Muscle of arm (tissue), 14 donors: ENCODE data around the gene PIGZ. TPM values are rescaled to one million over a fixed set of nuclear protein-coding genes. Genes with fewer than 3 reads are reported as not detected.
A peak's percentile ranks its signal among the peaks of the same experiment; 100 is the strongest.

ENCODE experiments used
- DNase-seq: peaks from one replicate; pipeline ENCODE4 v3.0.0-alpha.2; 2013
- long read RNA-seq, 11 donors: transcript quantifications; one replicate each; lab custom pipeline, GENCODE V29; 2026
- polyA plus RNA-seq, 12 donors: library from polyadenylated mRNA; unstranded; fragments of 120-200 nt; gene quantifications; one replicate each; pipeline ENCODE4 v1.2.1, GENCODE V29; 2013; ENCODE audit not compliant: insufficient read length in 12 of 12

The PIGZ gene
- polyA plus RNA-seq = 1 to 10 TPM in 9 of 12 donors, under 1 TPM in 2, not detected in 1; 0.63 to 8.6 (median 1.5) TPM
- long read RNA-seq, donor 1, transcript PIGZ-201 (2 exons, 868 nt) = major isoform, 16 of 20 reads
- long read RNA-seq, donor 1, partial matches to known transcripts = 0 of 20 reads
- long read RNA-seq, donor 1, other reads (novel, unspliced or antisense) = 0 of 20 reads
- long read RNA-seq, donor 2 = 0 reads
- long read RNA-seq, donor 3 = 0 reads
- long read RNA-seq, donor 4 = 0 reads
- long read RNA-seq, donor 5, partial matches to known transcripts = 0 of 1 reads
- long read RNA-seq, donor 5, other reads (novel, unspliced or antisense) = 0 of 1 reads
- long read RNA-seq, donor 6 = 0 reads
- long read RNA-seq, donor 7 = 0 reads
- long read RNA-seq, donor 8 = 0 reads
- long read RNA-seq, donor 9, partial matches to known transcripts = 0 of 1 reads
- long read RNA-seq, donor 9, other reads (novel, unspliced or antisense) = 0 of 1 reads
- long read RNA-seq, donor 10 = 0 reads
- long read RNA-seq, donor 11 = 0 reads

- no peak for DNase-seq
These were observed at the start of gene PIGZ for GRCh38 chr3:196968233-196969133. Gene PIGZ, minus strand, starts transcription at chr3:196968833. Its CDS starts 16,802 bp downstream, at chr3:196952031.

GRCh38 chr3:197017003-197017402 lies 48.4 kb upstream of the PIGZ start:
- DNase-seq = no peak

- DNase-seq = no peak
These were observed 47.4 kb upstream of the PIGZ start for GRCh38 chr3:197015790-197016736.

GRCh38 chr3:197014942-197015575 lies 46.4 kb upstream of the PIGZ start:
- no peak for DNase-seq

- DNase-seq = no peak
These were observed 45.4 kb upstream of the PIGZ start for GRCh38 chr3:197014024-197014423.

- DNase-seq = no peak
These were observed 43.9 kb upstream of the PIGZ start for GRCh38 chr3:197012540-197012883.

GRCh38 chr3:197011780-197012539 lies 43.3 kb upstream of the PIGZ start:
- no peak for DNase-seq

GRCh38 chr3:197010556-197011351 lies 42.1 kb upstream of the PIGZ start:
- DNase-seq = no peak

- no peak for DNase-seq
These were observed 40.9 kb upstream of the PIGZ start for GRCh38 chr3:197009532-197010019.

GRCh38 chr3:197008436-197009209 lies 40.0 kb upstream of the PIGZ start:
- DNase-seq = no peak

- DNase-seq = no peak
These were observed 39.3 kb upstream of the PIGZ start for GRCh38 chr3:197007953-197008352.

GRCh38 chr3:197007296-197007940 lies 38.8 kb upstream of the PIGZ start:
- DNase-seq = no peak

- no peak for DNase-seq
These were observed 38.2 kb upstream of the PIGZ start for GRCh38 chr3:197006860-197007259.

GRCh38 chr3:197006446-197006845 lies 37.8 kb upstream of the PIGZ start:
- DNase-seq = no peak

GRCh38 chr3:197003461-197004385 lies 35.1 kb upstream of the PIGZ start:
- DNase-seq = no peak

- peak; percentile 48 for DNase-seq
These were observed 34.2 kb upstream of the PIGZ start for GRCh38 chr3:197002701-197003454.
